Prostate gland (tissue), 2 donors: ENCODE results near the gene CEP104.

Experiments
- POLR2A ChIP-seq: fragments of 450-650 bp; IDR thresholded peaks from one replicate; pipeline ENCODE4 v1.6.1; 2016; ENCODE audit warnings: antibody characterized with exemption, mild to moderate bottlenecking
- TF ChIP-seq, protein P1 (sequence below), 4 experiments: fragments of 200-600 bp in 2 of 4; fragments of 450-650 bp in 2 of 4; sonication (generic) in 2 of 4; IDR thresholded peaks; 1 replicate in 3 of 4; 2 replicates in 1 of 4; pipeline ENCODE4 v1.5.1; 2016 to 2019; ENCODE audit warnings: antibody characterized with exemption in 4 of 4, mild to moderate bottlenecking in 2 of 4, moderate library complexity in 2 of 4

DNA sequence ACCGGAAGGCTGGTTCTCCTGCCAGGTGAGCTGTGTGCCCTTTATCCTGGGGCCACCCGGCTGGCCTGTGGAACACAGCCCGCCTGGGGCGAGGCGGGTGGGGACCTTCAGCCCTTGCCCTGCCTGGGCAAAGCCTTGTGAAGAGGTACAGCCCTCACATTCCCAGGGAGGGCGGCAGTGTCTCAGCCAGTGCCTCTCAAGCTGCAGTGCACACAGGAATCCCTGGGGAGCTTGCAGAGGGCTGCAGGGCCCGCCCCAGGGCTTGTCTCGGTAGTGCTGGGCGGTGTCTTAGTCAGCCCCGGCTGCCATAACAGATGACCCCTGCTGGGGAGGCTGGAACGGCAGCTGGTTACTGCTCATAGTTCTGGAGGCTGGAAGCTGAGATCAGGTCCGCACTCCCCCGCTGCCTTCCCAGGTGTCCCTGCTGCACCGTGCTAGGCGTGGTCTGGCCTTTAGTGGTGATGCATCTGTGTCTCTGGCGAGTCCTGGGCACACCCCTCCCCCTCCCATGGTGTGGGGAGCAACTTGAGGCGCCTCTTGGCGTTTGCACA lies 12.8 kb upstream of the CEP104 start:
- TF ChIP-seq, protein P1, sequence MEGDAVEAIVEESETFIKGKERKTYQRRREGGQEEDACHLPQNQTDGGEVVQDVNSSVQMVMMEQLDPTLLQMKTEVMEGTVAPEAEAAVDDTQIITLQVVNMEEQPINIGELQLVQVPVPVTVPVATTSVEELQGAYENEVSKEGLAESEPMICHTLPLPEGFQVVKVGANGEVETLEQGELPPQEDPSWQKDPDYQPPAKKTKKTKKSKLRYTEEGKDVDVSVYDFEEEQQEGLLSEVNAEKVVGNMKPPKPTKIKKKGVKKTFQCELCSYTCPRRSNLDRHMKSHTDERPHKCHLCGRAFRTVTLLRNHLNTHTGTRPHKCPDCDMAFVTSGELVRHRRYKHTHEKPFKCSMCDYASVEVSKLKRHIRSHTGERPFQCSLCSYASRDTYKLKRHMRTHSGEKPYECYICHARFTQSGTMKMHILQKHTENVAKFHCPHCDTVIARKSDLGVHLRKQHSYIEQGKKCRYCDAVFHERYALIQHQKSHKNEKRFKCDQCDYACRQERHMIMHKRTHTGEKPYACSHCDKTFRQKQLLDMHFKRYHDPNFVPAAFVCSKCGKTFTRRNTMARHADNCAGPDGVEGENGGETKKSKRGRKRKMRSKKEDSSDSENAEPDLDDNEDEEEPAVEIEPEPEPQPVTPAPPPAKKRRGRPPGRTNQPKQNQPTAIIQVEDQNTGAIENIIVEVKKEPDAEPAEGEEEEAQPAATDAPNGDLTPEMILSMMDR (IDR thresholded peaks at IDR 0.05): no peak
- TF ChIP-seq POLR2A: no peak
